H9 (cell line): ENCODE results near the gene IDE. TPM values are rescaled to one million over a fixed set of nuclear protein-coding genes. Genes with fewer than 3 reads are reported as not detected.
A peak's percentile ranks its signal among the peaks of the same experiment; 100 is the strongest.

Source experiments
- DNase-seq: peaks from one replicate; pipeline ENCODE4 v3.0.0-alpha.2; 2017
- H2AFZ ChIP-seq: one replicate; pipeline ENCODE4 v1.6.1; 2013; ENCODE audit warnings: mild to moderate bottlenecking, low read length, control low read depth, moderate library complexity
- H2AK5ac ChIP-seq: 2 replicates; pipeline ENCODE4 v1.6.1; 2013; ENCODE audit warnings: low read length, control low read depth, mixed read lengths; ENCODE audit not compliant: insufficient read length
- H2BK120ac ChIP-seq: one replicate; pipeline ENCODE4 v1.6.1; 2013; ENCODE audit warnings: low read depth, mild to moderate bottlenecking, low read length, control low read depth, inconsistent platforms; ENCODE audit not compliant: poor library complexity, severe bottlenecking
- H2BK12ac ChIP-seq: 2 replicates; pipeline ENCODE4 v1.6.1; 2013; ENCODE audit warnings: low read length, control low read depth, mixed read lengths, low read depth; ENCODE audit not compliant: insufficient read length
- H2BK15ac ChIP-seq: 2 replicates; pipeline ENCODE4 v1.6.1; 2013; ENCODE audit warnings: low read depth, low read length, control low read depth
- H2BK20ac ChIP-seq: one replicate; pipeline ENCODE4 v1.6.1; 2013; ENCODE audit warnings: low read depth, mild to moderate bottlenecking, low read length, control low read depth, inconsistent platforms; ENCODE audit not compliant: poor library complexity, severe bottlenecking
- H2BK5ac ChIP-seq: 2 replicates; pipeline ENCODE4 v1.6.1; 2013; ENCODE audit warnings: low read length, control low read depth, mixed read lengths; ENCODE audit not compliant: insufficient read length
- H3K14ac ChIP-seq: 2 replicates; pipeline ENCODE4 v1.6.1; 2013; ENCODE audit warnings: low read length, control low read depth; ENCODE audit not compliant: insufficient read depth
- H3K18ac ChIP-seq: 2 replicates; pipeline ENCODE4 v1.6.1; 2013; ENCODE audit warnings: low read depth, mild to moderate bottlenecking, mixed read lengths, low read length, control low read depth; ENCODE audit not compliant: insufficient read length
- H3K23ac ChIP-seq: 2 replicates; pipeline ENCODE4 v1.6.1; 2013; ENCODE audit warnings: low read length, control low read depth, mixed read lengths, low read depth; ENCODE audit not compliant: insufficient read length
- H3K23me2 ChIP-seq: 2 replicates; pipeline ENCODE4 v1.6.1; 2013; ENCODE audit warnings: low read depth, mild to moderate bottlenecking, mixed read lengths, low read length, control low read depth; ENCODE audit not compliant: insufficient read length, poor library complexity, severe bottlenecking
- H3K27ac ChIP-seq: 2 replicates; pipeline ENCODE4 v1.5.1; 2013; ENCODE audit warnings: low read length, control low read depth, mixed read lengths, low read depth; ENCODE audit not compliant: insufficient read length
- H3K27me3 ChIP-seq: 2 replicates; pipeline ENCODE4 v1.6.1; 2013; ENCODE audit warnings: low read length, control low read depth, inconsistent platforms; ENCODE audit not compliant: insufficient read depth
- H3K4ac ChIP-seq: 2 replicates; pipeline ENCODE4 v1.6.1; 2013; ENCODE audit warnings: low read depth, mild to moderate bottlenecking, control low read depth, inconsistent platforms, low read length, moderate library complexity
- H3K4me1 ChIP-seq: 2 replicates; pipeline ENCODE4 v1.6.1; 2013; ENCODE audit warnings: low read length, control low read depth, inconsistent platforms; ENCODE audit not compliant: insufficient read depth
- H3K4me2 ChIP-seq: 2 replicates; pipeline ENCODE4 v1.6.1; 2013; ENCODE audit warnings: low read length, control low read depth, mixed read lengths; ENCODE audit not compliant: insufficient read length, insufficient read depth
- H3K56ac ChIP-seq: 2 replicates; pipeline ENCODE4 v1.6.1; 2013; ENCODE audit warnings: low read depth, mild to moderate bottlenecking, mixed read lengths, low read length, control low read depth; ENCODE audit not compliant: insufficient read length
- H3K79me1 ChIP-seq: 2 replicates; pipeline ENCODE4 v1.6.1; 2013; ENCODE audit warnings: low read depth, mild to moderate bottlenecking, moderate library complexity, low read length, control low read depth, inconsistent platforms; ENCODE audit not compliant: insufficient read depth, poor library complexity, severe bottlenecking
- H3K79me2 ChIP-seq: 2 replicates; pipeline ENCODE4 v1.6.1; 2013; ENCODE audit warnings: low read length, control low read depth, inconsistent platforms; ENCODE audit not compliant: insufficient read depth
- H3K9ac ChIP-seq: 2 replicates; pipeline ENCODE4 v1.6.1; 2013; ENCODE audit warnings: low read length, control low read depth, mixed read lengths; ENCODE audit not compliant: insufficient read length; ENCODE audit errors: extremely low read depth
- H3K9me3 ChIP-seq: one replicate; pipeline ENCODE4 v1.6.1; 2013; ENCODE audit warnings: low read depth, low read length, inconsistent platforms; ENCODE audit not compliant: control insufficient read depth
- H3T11ph ChIP-seq: one replicate; pipeline ENCODE4 v1.6.1; 2013; ENCODE audit warnings: mild to moderate bottlenecking, low read length, control low read depth, inconsistent platforms
- H4K20me1 ChIP-seq: one replicate; pipeline ENCODE4 v1.6.1; 2013; ENCODE audit not compliant: control insufficient read depth, insufficient read length, insufficient read depth
- H4K5ac ChIP-seq: 2 replicates; pipeline ENCODE4 v1.6.1; 2013; ENCODE audit warnings: low read depth, mild to moderate bottlenecking, mixed read lengths, low read length, control low read depth; ENCODE audit not compliant: insufficient read length
- H4K8ac ChIP-seq: replicated peaks from 2 replicates; pipeline ENCODE4 v1.6.1; 2013; ENCODE audit warnings: low read length, control low read depth, mixed read lengths, low read depth; ENCODE audit not compliant: insufficient read length
- H4K91ac ChIP-seq: 2 replicates; pipeline ENCODE4 v1.6.1; 2013; ENCODE audit warnings: low read depth, mild to moderate bottlenecking, moderate library complexity, mixed read lengths, low read length, control low read depth; ENCODE audit not compliant: insufficient read length
- H3K27ac Mint-ChIP-seq, 3 experiments: 2 replicates in 2 of 3; 3 replicates in 1 of 3; pipeline ENCODE4 v1.8.0; 2020 to 2021; ENCODE audit warnings: mixed read lengths in 3 of 3, mild to moderate bottlenecking in 1 of 3, moderate library complexity in 1 of 3
- H3K27me3 Mint-ChIP-seq: 2 replicates; pipeline ENCODE4 v1.8.0; 2021; ENCODE audit warnings: low read depth, mild to moderate bottlenecking, moderate library complexity, mixed read lengths
- H3K36me3 Mint-ChIP-seq, 3 experiments: 2 replicates in 2 of 3; 3 replicates in 1 of 3; pipeline ENCODE4 v1.8.0; 2020 to 2021; ENCODE audit warnings: low read depth in 3 of 3, mixed read lengths in 3 of 3; ENCODE audit not compliant: insufficient read depth in 1 of 3
- H3K4me1 Mint-ChIP-seq, 2 experiments: 2 replicates each; pipeline ENCODE4 v1.8.0; 2020; ENCODE audit warnings: mixed read lengths in 2 of 2
- H3K4me3 Mint-ChIP-seq, 2 experiments: 2 replicates in 1 of 2; 3 replicates in 1 of 2; pipeline ENCODE4 v1.8.0; 2020 to 2021; ENCODE audit warnings: mild to moderate bottlenecking in 2 of 2, mixed read lengths in 2 of 2, moderate library complexity in 1 of 2
- H3K9me3 Mint-ChIP-seq, 2 experiments: 2 replicates in 1 of 2; 3 replicates in 1 of 2; pipeline ENCODE4 v1.8.0; 2020; ENCODE audit warnings: mild to moderate bottlenecking in 2 of 2, mixed read lengths in 2 of 2, moderate library complexity in 1 of 2
- CTCF ChIP-seq: fragments of 200-600 bp; sonication (generic); conservative IDR thresholded peaks from 3 replicates; pipeline ENCODE4 v1.8.0; 2021; ENCODE audit warnings: antibody characterized with exemption, mild to moderate bottlenecking
- WGBS: extraction: QIAGEN DNeasy Blood & Tissue Kit; methylation state at CpG from one replicate; pipeline ENCODE4 v1.1.7; 2013; ENCODE audit warnings: missing lambda C conversion rate, low lambda C conversion rate, mixed read lengths; ENCODE audit not compliant: insufficient read length; ENCODE audit errors: extremely low coverage; 5-methylcytosine and 5-hydroxymethylcytosine counted together
- total RNA-seq: library from RNA; stranded (reverse); gene quantifications from 2 replicates; pipeline ENCODE4 v1.2.1, GENCODE V29; 2021

IDE gene
- total RNA-seq, 1 experiment from 2014 or later, result 48.9 TPM

GRCh38 chr10:92479547-92479946 is 94.3 kb downstream of the IDE start:
- no peak overlapping the region for H3K4me3 Mint-ChIP-seq
- no peak for DNase-seq
- no peak for TF ChIP-seq CTCF
- Histone ChIP-seq H3K56ac (no peak overlapping the region), H2BK15ac (no peak overlapping the region), H4K5ac (no peak overlapping the region), H3K4ac (no peak overlapping the region), H3K27ac (no peak overlapping the region), H4K20me1 (no peaks in the 10 kb centered on the region), H2BK120ac (no peak overlapping the region), H2BK12ac (no peak overlapping the region), H3K23ac (no peak overlapping the region), H3K79me1 (no peaks in the 10 kb centered on the region), H3K18ac (no peak overlapping the region), H3K4me1 (no peaks in the 10 kb centered on the region), H4K8ac (no peak overlapping the region), H4K91ac (no peak overlapping the region), H3K23me2 (no peaks in the 10 kb centered on the region), H3K14ac (no peak overlapping the region), H3T11ph (no peak overlapping the region), H2BK5ac (no peak overlapping the region), H2AFZ (no peak overlapping the region), H3K9me3 (no peaks in the 10 kb centered on the region), H3K9ac (no peak overlapping the region), H2AK5ac (no peak overlapping the region), H3K4me2 (no peak overlapping the region), H3K27me3 (no peaks in the 10 kb centered on the region), H3K79me2 (no peaks in the 10 kb centered on the region), H2BK20ac (no peak overlapping the region)
- peaks cover 4 to 38% (median 11%) of the 10 kb centered on the region in 3 experiments; a peak in 6 of 7 replicates for H3K36me3 Mint-ChIP-seq
- WGBS, result no CpG with 5 or more reads among the region's 7 CpGs
- H3K4me1 Mint-ChIP-seq, result no peaks in the 10 kb centered on the region
- H3K27me3 Mint-ChIP-seq, result no peaks in the 10 kb centered on the region
- 0 out of 7 replicates have a peak overlapping the region, but pooled peaks of 1 of the 3 experiments have one; percentile 1 for H3K27ac Mint-ChIP-seq
- no peaks in the 10 kb centered on the region for H3K9me3 Mint-ChIP-seq
